HG02870 (cell line): ENCODE data around the gene CELA2B.
"Not testable (repeated sequence)": the region's sequence is repeated elsewhere in the genome, so short reads cannot be mapped to it uniquely, and the experiment has no call there.

ENCODE experiments used
- ATAC-seq: cut with Tn5 transposase; IDR thresholded peaks from one replicate; pipeline ENCODE4 v1.9.1; 2021; ENCODE audit warnings: mild to moderate bottlenecking, moderate library complexity; ENCODE audit not compliant: unreplicated experiment

The CELA2B gene

GRCh38 chr1:15465674-15466073, 10.2 kb upstream of the CELA2B start:
- ATAC-seq = no peak

- ATAC-seq = not testable (repeated sequence)
These were observed 8.8 kb upstream of the CELA2B start for GRCh38 chr1:15466955-15467625.

- ATAC-seq = no peak
These were observed 7.8 kb upstream of the CELA2B start for GRCh38 chr1:15468145-15468544.

- ATAC-seq = no peak
These were observed 6.5 kb upstream of the CELA2B start for GRCh38 chr1:15469361-15469760.

GRCh38 chr1:15469821-15470448, 6.0 kb upstream of the CELA2B start:
- not testable (repeated sequence) for ATAC-seq

GRCh38 chr1:15471067-15471466, 4.8 kb upstream of the CELA2B start:
- not testable (repeated sequence) for ATAC-seq

- not testable (repeated sequence) for ATAC-seq
These were observed 4.2 kb upstream of the CELA2B start for GRCh38 chr1:15471723-15472122.

- no peak for ATAC-seq
These were observed 3.3 kb upstream of the CELA2B start for GRCh38 chr1:15472587-15472986.

- no peak for ATAC-seq
These were observed 1.0 kb downstream of the CELA2B start for GRCh38 chr1:15476927-15477326.

GRCh38 chr1:15477646-15478212, 1.8 kb downstream of the CELA2B start:
- ATAC-seq = no peak

GRCh38 chr1:15479654-15480347, 3.9 kb downstream of the CELA2B start:
- ATAC-seq = no peak

GRCh38 chr1:15482455-15482854, 6.6 kb downstream of the CELA2B start:
- ATAC-seq = not testable (repeated sequence)

- not testable (repeated sequence) for ATAC-seq
These were observed 7.2 kb downstream of the CELA2B start for GRCh38 chr1:15482983-15483543.

- no peak for ATAC-seq
These were observed 8.1 kb downstream of the CELA2B start for GRCh38 chr1:15483971-15484370.

GRCh38 chr1:15484443-15484842, 8.5 kb downstream of the CELA2B start:
- ATAC-seq = not testable (repeated sequence)

- ATAC-seq = no peak
These were observed 9.7 kb downstream of the CELA2B start for GRCh38 chr1:15485636-15486035.

- not testable (repeated sequence) for ATAC-seq
These were observed 11.1 kb downstream of the CELA2B start for GRCh38 chr1:15486844-15487610.

GRCh38 chr1:15488371-15488770, 12.5 kb downstream of the CELA2B start:
- no peak for ATAC-seq

- no peak for ATAC-seq
These were observed 13.3 kb downstream of the CELA2B start for GRCh38 chr1:15489052-15489736.

GRCh38 chr1:15491010-15491409, 15.1 kb downstream of the CELA2B start:
- not testable (repeated sequence) for ATAC-seq
